ENCODE measurements around the gene ATE1. TPM values are rescaled to one million over a fixed set of nuclear protein-coding genes. Genes with fewer than 3 reads are reported as not detected.

The ATE1 gene
- total and polyA plus RNA-seq, 2 experiments from 2014 or later: 17.4 to 24.5 TPM

- H3K4me3 ChIP-seq: no peak overlapping the region
- no peak overlapping the region for H2AFZ ChIP-seq
- Mint-ChIP-seq H3K27ac (no peak overlapping the region), H3K9me3 (peaks cover 18% of the 10 kb centered on the region), H3K36me3 (ENCODE audit: low read depth) (peaks cover 5% of the 10 kb centered on the region), H3K4me3 (no peak overlapping the region), H3K4me1 (peaks cover 5% of the 10 kb centered on the region), H3K27me3 (ENCODE audit: insufficient read depth, low read depth, poor library complexity) (peaks cover 5% of the 10 kb centered on the region)
- TF ChIP-seq EZH2 (IDR thresholded peaks at IDR 0.05; ENCODE audit: low read depth, unreplicated experiment) (no peak), STAT1 (IDR thresholded peaks at IDR 0.05; ENCODE audit: unreplicated experiment) (no peak), ZNF462 (CRISPR knock-in tag; IDR thresholded peaks at IDR 0.05) (no peak), JUNB (IDR thresholded peaks at IDR 0.05; ENCODE audit: unreplicated experiment) (no peak)
- TF ChIP-seq, protein P1, sequence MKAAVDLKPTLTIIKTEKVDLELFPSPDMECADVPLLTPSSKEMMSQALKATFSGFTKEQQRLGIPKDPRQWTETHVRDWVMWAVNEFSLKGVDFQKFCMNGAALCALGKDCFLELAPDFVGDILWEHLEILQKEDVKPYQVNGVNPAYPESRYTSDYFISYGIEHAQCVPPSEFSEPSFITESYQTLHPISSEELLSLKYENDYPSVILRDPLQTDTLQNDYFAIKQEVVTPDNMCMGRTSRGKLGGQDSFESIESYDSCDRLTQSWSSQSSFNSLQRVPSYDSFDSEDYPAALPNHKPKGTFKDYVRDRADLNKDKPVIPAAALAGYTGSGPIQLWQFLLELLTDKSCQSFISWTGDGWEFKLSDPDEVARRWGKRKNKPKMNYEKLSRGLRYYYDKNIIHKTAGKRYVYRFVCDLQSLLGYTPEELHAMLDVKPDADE (IDR thresholded peaks at IDR 0.05): no peak
- no peak overlapping the region for H3K4me2 ChIP-seq
- no peaks in the 10 kb centered on the region for H3K9me2 ChIP-seq (ENCODE audit: insufficient read depth)
- no peak for ATAC-seq
- H3K27ac ChIP-seq (ENCODE audit: low read depth): no peak overlapping the region
- no peak for DNase-seq (ENCODE audit: low spot score)
- no peaks in the 10 kb centered on the region for H3K27me3 ChIP-seq (ENCODE audit: insufficient read depth)
- no peaks in the 10 kb centered on the region for H4K20me1 ChIP-seq (replicated peaks; ENCODE audit: insufficient read depth)
- H3K79me2 ChIP-seq (replicated peaks; ENCODE audit: insufficient read depth): no peaks in the 10 kb centered on the region
- no peaks in the 10 kb centered on the region for H3F3A ChIP-seq (replicated peaks; ENCODE audit: low read depth)
- H3K36me3 ChIP-seq (ENCODE audit: insufficient read depth): no peaks in the 10 kb centered on the region
- H3K4me1 ChIP-seq (ENCODE audit: insufficient read depth): no peaks in the 10 kb centered on the region
Measured at GRCh38 chr10:121721257-121721656, 206.6 kb downstream of the ATE1 start.

DNA sequence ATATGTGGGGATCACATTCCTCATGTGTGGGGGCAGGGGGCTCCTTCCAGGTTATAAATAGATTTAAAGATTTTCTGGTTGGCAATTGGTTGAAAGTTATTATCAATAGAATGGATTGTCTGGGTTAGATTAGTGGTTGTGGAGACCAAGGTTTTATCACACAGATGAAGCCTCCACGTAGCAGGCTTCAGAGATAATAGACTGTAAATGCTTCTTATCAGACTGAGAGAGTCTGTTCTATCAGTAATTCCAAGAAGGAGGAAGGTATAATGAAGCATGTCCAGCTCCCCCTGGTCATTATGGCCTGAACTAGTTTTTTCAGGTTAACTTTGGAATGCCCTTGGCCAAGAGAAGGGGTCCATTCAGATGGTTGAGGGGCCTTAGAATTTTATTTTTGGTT is 211.9 kb downstream of the ATE1 start:
- Mint-ChIP-seq H3K27ac (no peak overlapping the region), H3K4me1 (peaks cover 2% of the 10 kb centered on the region; the same call in 2 of the 3 replicates), H3K27me3 (ENCODE audit: insufficient read depth, low read depth, poor library complexity) (peaks cover 4% of the 10 kb centered on the region), H3K36me3 (ENCODE audit: low read depth) (peaks cover 5% of the 10 kb centered on the region), H3K4me3 (no peak overlapping the region), H3K9me3 (peaks cover 25% of the 10 kb centered on the region)
- H3K27ac ChIP-seq (ENCODE audit: low read depth): no peak overlapping the region
- H2AFZ ChIP-seq: no peak overlapping the region
- no peaks in the 10 kb centered on the region for H3K27me3 ChIP-seq (ENCODE audit: insufficient read depth)
- H3K9me2 ChIP-seq (ENCODE audit: insufficient read depth): no peaks in the 10 kb centered on the region
- no peaks in the 10 kb centered on the region for H3K36me3 ChIP-seq (ENCODE audit: insufficient read depth)
- no peaks in the 10 kb centered on the region for H4K20me1 ChIP-seq (replicated peaks; ENCODE audit: insufficient read depth)
- DNase-seq (ENCODE audit: low spot score) (no peak), ATAC-seq (no peak)
- peaks cover 2% of the 10 kb centered on the region for H3K4me1 ChIP-seq (ENCODE audit: insufficient read depth)
- no peak overlapping the region for H3K4me2 ChIP-seq
- no peaks in the 10 kb centered on the region for H3K79me2 ChIP-seq (replicated peaks; ENCODE audit: insufficient read depth)
- no peak overlapping the region for H3K4me3 ChIP-seq
- no peaks in the 10 kb centered on the region for H3F3A ChIP-seq (replicated peaks; ENCODE audit: low read depth)
- TF ChIP-seq NANOG (IDR thresholded peaks at IDR 0.05; ENCODE audit: borderline replicate concordance) (no peak), EZH2phosphoT487 (IDR thresholded peaks at IDR 0.05; ENCODE audit: unreplicated experiment) (no peak), CREB1 (CRISPR knock-in tag; IDR thresholded peaks at IDR 0.05; ENCODE audit: low read depth) (no peak)
- TF ChIP-seq, protein P1 (IDR thresholded peaks at IDR 0.05): no peak
- TF ChIP-seq, protein P2, sequence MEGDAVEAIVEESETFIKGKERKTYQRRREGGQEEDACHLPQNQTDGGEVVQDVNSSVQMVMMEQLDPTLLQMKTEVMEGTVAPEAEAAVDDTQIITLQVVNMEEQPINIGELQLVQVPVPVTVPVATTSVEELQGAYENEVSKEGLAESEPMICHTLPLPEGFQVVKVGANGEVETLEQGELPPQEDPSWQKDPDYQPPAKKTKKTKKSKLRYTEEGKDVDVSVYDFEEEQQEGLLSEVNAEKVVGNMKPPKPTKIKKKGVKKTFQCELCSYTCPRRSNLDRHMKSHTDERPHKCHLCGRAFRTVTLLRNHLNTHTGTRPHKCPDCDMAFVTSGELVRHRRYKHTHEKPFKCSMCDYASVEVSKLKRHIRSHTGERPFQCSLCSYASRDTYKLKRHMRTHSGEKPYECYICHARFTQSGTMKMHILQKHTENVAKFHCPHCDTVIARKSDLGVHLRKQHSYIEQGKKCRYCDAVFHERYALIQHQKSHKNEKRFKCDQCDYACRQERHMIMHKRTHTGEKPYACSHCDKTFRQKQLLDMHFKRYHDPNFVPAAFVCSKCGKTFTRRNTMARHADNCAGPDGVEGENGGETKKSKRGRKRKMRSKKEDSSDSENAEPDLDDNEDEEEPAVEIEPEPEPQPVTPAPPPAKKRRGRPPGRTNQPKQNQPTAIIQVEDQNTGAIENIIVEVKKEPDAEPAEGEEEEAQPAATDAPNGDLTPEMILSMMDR (conservative IDR thresholded peaks at IDR 0.05; ENCODE audit: low read depth in 2 of 2): no peak

Measured in GM23338 (cell line).